GM23248 (cell line): Measurements from ENCODE around the gene C14orf119.

Experiments
- EZH2 ChIP-seq: fragments of 200-600 bp; sonication (generic); IDR thresholded peaks from 2 replicates; pipeline ENCODE4 v1.6.1; 2018; ENCODE audit warnings: antibody characterized with exemption, mild to moderate bottlenecking; ENCODE audit not compliant: insufficient read depth, poor library complexity, severe bottlenecking
- EZH2phosphoT487 ChIP-seq: fragments of 200-600 bp; sonication (generic); IDR thresholded peaks from 2 replicates; pipeline ENCODE4 v1.6.1; 2018; ENCODE audit warnings: antibody characterized with exemption, moderate library complexity, mild to moderate bottlenecking, low read depth; ENCODE audit not compliant: insufficient read depth

DNA sequence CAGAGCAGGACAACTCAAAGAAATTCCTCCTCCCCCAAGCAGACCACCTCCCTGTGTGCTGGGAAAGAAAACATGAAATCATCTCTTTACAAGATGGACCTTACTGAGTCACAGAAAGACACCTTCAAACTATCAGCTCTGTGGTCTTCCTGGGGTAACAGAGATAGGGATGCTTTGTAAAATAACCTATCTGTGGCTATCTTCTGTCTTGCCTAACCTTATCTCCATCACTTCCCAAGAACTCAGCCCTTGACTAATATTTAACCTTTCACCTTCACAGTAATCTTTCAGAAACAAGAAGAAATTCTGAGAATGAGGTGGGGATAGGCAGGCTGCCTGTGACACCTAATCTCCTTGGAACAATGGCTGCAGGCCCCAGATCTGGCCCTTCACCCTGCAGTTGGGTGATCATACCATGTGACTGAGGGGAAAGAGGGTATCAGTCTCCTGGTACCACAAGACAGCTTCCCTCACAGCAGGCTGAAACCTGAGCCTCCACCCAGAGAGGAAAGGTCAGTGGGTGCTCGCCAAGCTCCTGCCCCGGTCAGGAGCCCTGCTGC is 51.1 kb downstream of the C14orf119 start:
- TF ChIP-seq EZH2 (no peak), EZH2phosphoT487 (no peak)
